Thyroid gland (tissue), 4 donors: ENCODE measurements around the gene UBE2L6.

Experiments
- CTCF ChIP-seq, 6 experiments: fragments of 200-600 bp in 3 of 6; fragments of 450-650 bp in 3 of 6; sonication (generic) in 3 of 6; IDR thresholded peaks; one replicate each; pipeline ENCODE4 v1.5.1; 2016 to 2019; ENCODE audit warnings: antibody characterized with exemption in 6 of 6, mild to moderate bottlenecking in 2 of 6, inconsistent platforms in 1 of 6, moderate library complexity in 1 of 6
- POLR2A ChIP-seq, 2 donors: fragments of 450-650 bp; IDR thresholded peaks; one replicate each; pipeline ENCODE4 v1.6.1; 2017; ENCODE audit warnings: antibody characterized with exemption in 2 of 2, mild to moderate bottlenecking in 2 of 2, moderate library complexity in 1 of 2

- no peak for TF ChIP-seq CTCF (IDR thresholded peaks at IDR 0.05)
- TF ChIP-seq POLR2A (IDR thresholded peaks at IDR 0.05) = no peak
Measured at GRCh38 chr11:57597916-57598830, 30.7 kb upstream of the UBE2L6 start.
